ENCODE measurements around the gene DNAJB13.
"Not testable (repeated sequence)": the region's sequence is repeated elsewhere in the genome, so short reads cannot be mapped to it uniquely, and the experiment has no call there.

The DNAJB13 gene

GRCh38 chr11:73950869-73951710, at the start of gene DNAJB13:
TSS of gene DNAJB13 (plus strand) at chr11:73951026. CDS start at chr11:73951070, 44 bp downstream.
- no peak for DNase-seq

GRCh38 chr11:73902303-73902702, 48.5 kb upstream of the DNAJB13 start:
- no peak for DNase-seq

- no peak for DNase-seq
Measured at GRCh38 chr11:73907191-73907590, 43.6 kb upstream of the DNAJB13 start.

- DNase-seq = no peak
Measured at GRCh38 chr11:73912026-73912425, 38.8 kb upstream of the DNAJB13 start.

- DNase-seq = no peak
Measured at GRCh38 chr11:73913472-73913871, 37.4 kb upstream of the DNAJB13 start.

DNA sequence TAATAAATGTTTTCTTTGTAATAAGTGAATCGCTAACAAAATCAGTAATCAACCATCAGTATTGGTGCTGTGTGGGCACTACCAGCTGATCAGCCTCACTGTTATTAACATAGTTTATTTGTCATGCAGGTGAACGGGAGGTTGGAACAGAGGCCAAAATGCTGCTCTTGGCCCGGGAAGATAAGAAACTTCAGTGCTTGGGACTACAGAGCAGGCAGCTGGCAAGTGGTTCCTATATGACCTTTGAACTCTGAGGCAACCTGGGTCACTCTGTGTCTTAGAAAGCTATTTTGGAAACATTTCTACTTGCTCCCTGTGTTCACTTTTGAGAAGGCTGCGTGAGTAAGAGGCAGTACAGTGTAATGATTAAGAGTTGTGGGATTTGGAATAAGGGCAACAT, 36.5 kb upstream of the DNAJB13 start:
- DNase-seq = no peak

DNA sequence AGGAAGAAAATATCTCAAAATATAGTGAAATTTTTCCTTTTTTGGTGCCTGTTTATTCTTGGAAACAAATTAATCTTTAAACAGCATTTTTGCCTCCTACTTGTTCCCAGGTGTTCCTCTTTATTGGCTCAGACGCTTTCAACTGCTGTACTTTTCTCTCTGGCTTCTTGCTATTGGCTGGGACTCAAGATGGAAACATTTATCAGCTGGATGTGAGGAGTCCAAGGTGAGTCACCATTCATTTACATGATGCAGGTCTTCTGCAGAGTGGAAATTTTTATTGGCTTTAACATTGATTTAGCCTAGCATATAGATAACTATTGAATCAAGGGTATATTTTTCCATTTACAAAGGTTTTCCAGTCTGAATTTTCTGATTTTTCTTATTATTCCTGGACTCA, 34.4 kb upstream of the DNAJB13 start:
- no peak for DNase-seq

DNA sequence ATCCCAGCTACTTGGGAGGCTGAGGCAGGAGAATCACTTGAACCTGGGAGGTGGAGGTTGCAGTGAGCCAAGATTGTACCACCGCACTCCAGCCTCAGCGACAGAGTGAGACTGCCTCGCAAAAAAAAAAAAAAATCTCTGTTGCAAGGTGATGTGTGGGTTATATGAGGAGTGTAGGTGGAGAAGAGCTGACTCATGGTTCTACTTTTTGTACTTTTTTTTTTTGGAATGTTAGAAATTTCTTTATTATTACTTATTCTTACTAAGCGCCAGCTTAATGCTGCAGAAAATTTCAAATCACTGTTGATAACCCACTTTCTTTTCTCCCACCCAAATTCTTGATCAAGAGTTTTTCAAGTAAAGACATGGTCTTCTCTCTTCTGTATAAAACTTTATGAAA, 29.6 kb upstream of the DNAJB13 start:
- DNase-seq = no peak

DNA sequence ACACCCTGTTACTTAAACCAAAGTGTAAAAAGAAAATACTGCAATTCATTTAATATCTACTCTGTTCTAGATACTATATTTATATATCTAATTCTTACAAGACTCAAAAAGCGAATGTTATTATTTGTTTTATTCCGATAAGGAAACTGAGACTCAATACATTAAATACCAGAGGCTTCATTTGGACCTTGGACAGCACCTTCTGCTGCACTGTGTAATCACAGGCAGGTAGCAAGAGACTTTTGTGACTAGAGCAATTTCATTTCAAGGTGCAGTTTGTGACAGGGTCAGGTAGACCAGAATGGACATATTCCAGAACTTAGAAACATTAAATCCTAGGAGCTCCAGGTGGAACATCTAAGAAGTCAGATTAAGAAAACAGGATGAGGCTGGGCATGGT, 21.4 kb upstream of the DNAJB13 start:
- DNase-seq = no peak

DNA sequence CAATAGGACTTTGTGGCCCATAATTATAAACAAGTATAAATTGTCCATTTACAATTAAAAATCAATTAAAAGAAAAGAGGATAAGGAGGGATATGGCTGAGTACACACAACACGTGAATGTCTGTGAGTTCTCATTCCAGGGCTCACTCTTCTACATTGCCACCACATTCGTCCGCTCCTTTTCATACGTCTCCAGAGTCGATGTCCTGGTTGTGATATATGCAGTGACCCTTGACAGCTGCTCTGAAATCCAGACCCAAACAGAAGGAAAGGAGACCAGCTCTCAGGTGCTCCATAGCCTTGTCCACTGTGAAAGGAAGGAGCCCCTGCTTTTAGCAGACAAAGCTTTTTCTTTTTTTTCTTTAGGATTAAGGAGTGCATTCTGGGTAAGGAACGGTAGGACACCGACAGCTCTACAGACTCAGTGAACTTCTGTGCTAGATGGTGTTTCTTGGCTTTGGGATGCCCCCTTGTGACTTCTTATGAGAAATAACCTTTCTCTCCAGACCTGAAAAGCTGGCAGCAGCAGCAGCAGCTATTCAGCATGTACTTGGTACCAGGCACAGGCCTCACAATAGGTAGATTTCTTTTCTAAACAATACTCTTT, 19.7 kb upstream of the DNAJB13 start:
- DNase-seq = no peak

GRCh38 chr11:73931951-73932350, 18.9 kb upstream of the DNAJB13 start:
- no peak for DNase-seq

GRCh38 chr11:73932781-73933180, 18.0 kb upstream of the DNAJB13 start:
- DNase-seq = no peak

GRCh38 chr11:73936047-73936446, 14.8 kb upstream of the DNAJB13 start:
- DNase-seq = not testable (repeated sequence)

- no peak for DNase-seq
Measured at GRCh38 chr11:73939096-73939495, 11.7 kb upstream of the DNAJB13 start.

DNA sequence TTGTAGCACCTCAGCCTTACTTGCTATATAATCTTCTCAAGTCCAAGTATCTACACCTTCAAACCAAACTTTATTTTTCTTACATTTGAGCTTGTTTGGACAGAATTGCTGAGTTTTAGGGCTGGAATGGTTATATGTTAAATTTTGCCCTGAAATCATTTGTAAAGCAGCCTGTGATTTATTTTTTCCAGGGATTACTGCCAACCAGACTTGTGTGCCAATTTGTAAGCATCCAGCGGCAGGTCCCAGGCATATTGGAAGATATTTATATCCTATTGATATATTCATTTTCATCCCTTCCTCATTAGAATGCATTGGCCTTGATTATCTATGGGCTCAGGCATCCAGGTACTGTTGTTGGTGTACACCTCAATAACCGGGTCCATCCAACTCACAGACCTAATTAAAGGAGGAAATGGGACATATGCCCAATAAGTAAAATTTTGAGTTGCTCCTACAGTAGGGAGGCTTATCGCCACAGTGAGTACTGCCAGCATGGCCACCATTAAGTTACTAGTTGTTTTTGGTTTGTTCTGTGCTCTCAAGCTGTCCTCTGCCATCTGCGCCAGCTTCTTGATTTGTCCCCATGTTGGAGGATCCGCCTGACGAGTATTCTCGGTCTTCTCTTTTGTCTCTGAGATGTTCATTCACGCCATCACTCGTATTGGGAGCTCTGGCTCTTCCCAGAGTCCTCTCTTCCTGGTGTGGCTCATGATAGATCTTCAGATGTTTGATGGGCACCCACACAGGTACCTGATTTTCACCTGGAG, 9.8 kb upstream of the DNAJB13 start:
- no peak for DNase-seq

DNA sequence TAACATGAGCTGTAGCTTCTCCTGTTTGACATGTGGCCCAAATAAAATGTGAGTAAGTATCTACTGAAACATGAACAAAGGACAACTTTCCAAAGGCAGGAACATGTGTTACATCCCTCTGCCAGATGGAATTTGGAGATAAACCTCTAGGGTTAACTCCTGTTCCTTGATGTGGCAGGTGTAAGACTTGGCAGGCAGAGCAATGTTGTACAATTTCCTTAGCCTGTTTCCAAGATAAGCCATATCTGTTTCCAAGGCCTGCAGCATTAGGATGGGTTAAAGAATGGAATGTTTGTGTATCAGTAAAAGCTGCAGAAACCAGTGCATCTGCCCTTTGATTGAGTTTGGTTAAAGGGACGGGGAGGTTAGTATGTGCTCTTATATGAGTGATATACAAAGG, 8.8 kb upstream of the DNAJB13 start:
- no peak for DNase-seq

GRCh38 chr11:73944085-73944484, 6.7 kb upstream of the DNAJB13 start:
- DNase-seq = no peak

- no peak for DNase-seq
Measured at GRCh38 chr11:73944901-73945300, 5.9 kb upstream of the DNAJB13 start.

GRCh38 chr11:73945396-73945795, 5.4 kb upstream of the DNAJB13 start:
- DNase-seq = no peak

GRCh38 chr11:73946798-73947458, 3.9 kb upstream of the DNAJB13 start:
- no peak for DNase-seq

DNA sequence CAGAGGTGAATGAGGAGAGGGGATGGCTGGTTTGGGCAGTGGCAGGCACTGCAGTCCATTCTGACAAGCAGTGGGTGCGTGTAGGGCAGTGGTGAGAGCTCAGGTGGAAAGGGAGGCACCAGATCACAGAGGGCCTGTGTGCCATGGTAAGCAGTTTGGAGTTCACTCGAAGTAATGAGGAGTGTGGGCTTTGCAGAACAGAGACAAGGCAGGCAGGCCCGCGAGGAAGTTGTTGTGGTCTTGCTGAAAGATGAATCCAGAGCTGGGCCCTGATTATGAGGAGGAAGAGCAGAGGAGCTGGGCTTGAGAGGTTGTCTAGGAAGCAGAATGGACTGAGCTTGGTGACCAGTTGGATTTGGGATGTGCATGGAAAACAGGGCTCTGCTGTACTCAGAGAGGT, 1.6 kb upstream of the DNAJB13 start:
- no peak for DNase-seq

GRCh38 chr11:73949912-73950311, 914 bp upstream of the DNAJB13 start:
- no peak for DNase-seq

GRCh38 chr11:73951797-73952196, 971 bp downstream of the DNAJB13 start:
- no peak for DNase-seq
